ENCODE data around the gene ENPP5.
"Not testable (repeated sequence)": the region's sequence is repeated elsewhere in the genome, so short reads cannot be mapped to it uniquely, and the experiment has no call there.

Gene ENPP5

GRCh38 chr6:46156701-46157100 is 14.1 kb downstream of the ENPP5 start:
- no peak overlapping the region for H3K4me3 ChIP-seq (ENCODE audit: low read length)
- no peak for DNase-seq (ENCODE audit: low read depth)
- no peak for TF ChIP-seq CTCF (IDR thresholded peaks at IDR 0.05; ENCODE audit: insufficient read depth, low read depth, low read length, missing control alignments)

- DNase-seq (ENCODE audit: low read depth); H3K4me3 ChIP-seq (ENCODE audit: low read length): not testable (repeated sequence)
Measured at GRCh38 chr6:46149066-46149465, 21.7 kb downstream of the ENPP5 start.

- no peak for TF ChIP-seq CTCF (IDR thresholded peaks at IDR 0.05; ENCODE audit: insufficient read depth, low read depth, low read length, missing control alignments)
- no peak overlapping the region for H3K4me3 ChIP-seq (ENCODE audit: low read length)
- DNase-seq (ENCODE audit: low read depth), result no peak
Measured at GRCh38 chr6:46144270-46144669, 26.5 kb downstream of the ENPP5 start.

GRCh38 chr6:46138281-46138680 is 32.5 kb downstream of the ENPP5 start:
- H3K4me3 ChIP-seq (ENCODE audit: low read length), result no peak overlapping the region

GRCh38 chr6:46137387-46137786 is 33.4 kb downstream of the ENPP5 start:
- DNase-seq (ENCODE audit: low read depth), result no peak
- no peak for TF ChIP-seq CTCF (IDR thresholded peaks at IDR 0.05; ENCODE audit: insufficient read depth, low read depth, low read length, missing control alignments)
- no peak overlapping the region for H3K4me3 ChIP-seq (ENCODE audit: low read length)

More at GRCh38 chr6:46138281-46138680, 32.5 kb downstream of the ENPP5 start:
- DNase-seq (ENCODE audit: low read depth), result no peak
- TF ChIP-seq CTCF (IDR thresholded peaks at IDR 0.05; ENCODE audit: insufficient read depth, low read depth, low read length, missing control alignments), result no peak

GRCh38 chr6:46136831-46137230 is 33.9 kb downstream of the ENPP5 start:
- TF ChIP-seq CTCF (IDR thresholded peaks at IDR 0.05; ENCODE audit: insufficient read depth, low read depth, low read length, missing control alignments), result no peak
- DNase-seq (ENCODE audit: low read depth), result no peak
- no peak overlapping the region for H3K4me3 ChIP-seq (ENCODE audit: low read length)

- H3K4me3 ChIP-seq (ENCODE audit: low read length), result no peak overlapping the region
- DNase-seq (ENCODE audit: low read depth), result no peak
- no peak for TF ChIP-seq CTCF (IDR thresholded peaks at IDR 0.05; ENCODE audit: insufficient read depth, low read depth, low read length, missing control alignments)
Measured at GRCh38 chr6:46135176-46135575, 35.6 kb downstream of the ENPP5 start.

GRCh38 chr6:46134216-46134615 is 36.6 kb downstream of the ENPP5 start:
- no peak overlapping the region for H3K4me3 ChIP-seq (ENCODE audit: low read length)
- no peak for DNase-seq (ENCODE audit: low read depth)

GRCh38 chr6:46131291-46131690 is 39.5 kb downstream of the ENPP5 start:
- H3K4me3 ChIP-seq (ENCODE audit: low read length); DNase-seq (ENCODE audit: low read depth): not testable (repeated sequence)

More at GRCh38 chr6:46134216-46134615, 36.6 kb downstream of the ENPP5 start:
- TF ChIP-seq CTCF (IDR thresholded peaks at IDR 0.05; ENCODE audit: insufficient read depth, low read depth, low read length, missing control alignments), result no peak

Data from epithelial cell of esophagus (primary cell).